HEK293T (cell line): ENCODE results near the gene LNX2.

Source experiments
- FOXA1 ChIP-seq: fragments of 450-650 bp; IDR thresholded peaks from 2 replicates; pipeline ENCODE4 v1.6.1; 2016; ENCODE audit warnings: mild to moderate bottlenecking
- FOXM1 ChIP-seq: fragments of 450-650 bp; IDR thresholded peaks from 2 replicates; pipeline ENCODE4 v1.6.1; 2017; ENCODE audit warnings: mild to moderate bottlenecking, borderline replicate concordance
- SP1 ChIP-seq: fragments of 450-650 bp; IDR thresholded peaks from 2 replicates; pipeline ENCODE4 v1.6.1; 2017
- SUZ12 ChIP-seq: fragments of 450-650 bp; IDR thresholded peaks from 2 replicates; pipeline ENCODE4 v1.6.1; 2016; ENCODE audit warnings: mild to moderate bottlenecking
- TARDBP ChIP-seq: fragments of 450-650 bp; IDR thresholded peaks from 2 replicates; pipeline ENCODE4 v1.6.1; 2016
- TF ChIP-seq, protein P1 (sequence below): fragments of 450-650 bp; IDR thresholded peaks from 2 replicates; pipeline ENCODE4 v1.6.1; 2016

DNA sequence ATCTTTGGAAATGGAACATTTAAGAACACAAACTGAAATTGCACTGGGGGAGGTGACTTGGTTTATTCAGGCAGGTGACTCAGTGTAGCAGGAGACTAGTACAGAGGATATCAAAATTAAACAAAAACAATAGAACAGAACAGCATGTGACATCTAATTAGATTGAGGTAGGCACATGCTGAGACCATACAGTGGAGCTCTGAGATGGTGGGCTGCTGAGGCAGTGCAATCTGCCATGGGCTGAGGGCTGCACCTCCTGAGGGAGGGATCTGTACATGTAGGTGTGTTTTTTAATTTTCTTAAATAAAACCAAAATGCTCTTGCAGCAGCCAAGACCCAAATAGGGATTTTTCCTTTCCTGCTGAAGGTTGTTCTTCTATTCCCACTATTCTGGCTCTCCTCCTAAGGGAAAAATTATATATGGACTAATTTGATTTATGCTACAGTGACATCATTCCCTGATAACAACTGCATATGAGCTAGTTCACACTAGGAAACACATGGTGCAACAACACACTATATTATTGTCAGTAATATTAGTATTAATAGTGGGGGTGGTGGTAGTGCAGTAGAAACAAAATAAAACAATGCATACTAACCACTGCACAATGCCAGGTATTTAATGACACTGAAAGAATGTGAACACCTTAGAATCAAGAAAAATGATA, 48.0 kb downstream of the LNX2 start:
- TF ChIP-seq, protein P1, sequence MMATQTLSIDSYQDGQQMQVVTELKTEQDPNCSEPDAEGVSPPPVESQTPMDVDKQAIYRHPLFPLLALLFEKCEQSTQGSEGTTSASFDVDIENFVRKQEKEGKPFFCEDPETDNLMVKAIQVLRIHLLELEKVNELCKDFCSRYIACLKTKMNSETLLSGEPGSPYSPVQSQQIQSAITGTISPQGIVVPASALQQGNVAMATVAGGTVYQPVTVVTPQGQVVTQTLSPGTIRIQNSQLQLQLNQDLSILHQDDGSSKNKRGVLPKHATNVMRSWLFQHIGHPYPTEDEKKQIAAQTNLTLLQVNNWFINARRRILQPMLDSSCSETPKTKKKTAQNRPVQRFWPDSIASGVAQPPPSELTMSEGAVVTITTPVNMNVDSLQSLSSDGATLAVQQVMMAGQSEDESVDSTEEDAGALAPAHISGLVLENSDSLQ: no peak
- TF ChIP-seq SP1 (no peak), FOXM1 (no peak), SUZ12 (no peak), FOXA1 (no peak), TARDBP (no peak)
